Amygdala (tissue), 56 donors: ENCODE measurements around the gene NFATC1.
A peak's percentile ranks its signal among the peaks of the same experiment; 100 is the strongest.

Experiments
- DNase-seq, 56 donors: peaks; one replicate each; lab custom pipeline; 2025; lab: John Stamatoyannopoulos, UW

Gene NFATC1

DNA sequence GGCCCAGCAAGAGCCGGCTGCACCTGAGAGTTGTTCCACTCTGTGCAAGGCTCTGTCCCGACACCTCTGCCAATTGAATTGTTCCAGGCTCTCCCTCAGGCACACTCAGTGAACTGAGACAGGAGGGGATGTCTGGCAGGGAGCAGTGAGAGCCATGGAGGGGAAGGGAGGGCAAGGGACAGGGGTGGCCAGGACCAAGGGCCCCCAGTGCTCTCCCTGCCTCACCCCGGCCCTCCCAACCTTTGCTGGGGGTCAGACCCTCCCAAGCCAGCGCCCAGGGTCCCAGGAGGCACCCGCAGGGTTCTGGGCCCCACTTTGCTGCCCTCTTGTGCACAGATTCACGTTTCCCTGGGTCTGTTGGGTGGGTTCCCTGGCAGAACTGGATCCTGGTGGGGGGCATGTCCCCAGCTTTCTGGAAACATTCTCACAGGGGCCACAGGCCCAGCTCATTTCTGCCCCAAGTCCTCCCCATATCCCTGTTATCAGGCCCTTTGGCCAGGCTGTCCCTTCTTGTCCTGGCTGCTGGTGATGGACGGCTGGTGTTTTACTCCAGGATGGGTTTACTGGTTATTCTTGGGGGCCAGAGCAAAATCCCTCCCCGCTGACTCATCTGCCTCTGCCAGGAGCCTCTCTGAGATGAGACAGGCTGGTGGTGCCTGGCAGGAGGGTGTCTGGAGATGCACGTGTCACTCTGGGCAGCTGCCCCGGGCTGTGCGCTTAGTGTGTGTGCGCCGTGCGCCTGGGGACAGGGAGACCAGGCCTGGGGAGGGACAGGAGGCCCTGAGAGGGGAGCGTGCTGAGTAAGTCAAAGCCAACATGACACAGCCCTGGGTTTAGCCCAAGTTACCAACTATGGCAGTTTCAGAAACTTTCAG is 147.4 kb downstream of the NFATC1 start:
- peak in 26 of 56 donors; percentile 20 to 82 (median 48) for DNase-seq

- no peak for DNase-seq
Measured at GRCh38 chr18:79543861-79544385, 148.2 kb downstream of the NFATC1 start.

GRCh38 chr18:79544386-79544963 is 148.7 kb downstream of the NFATC1 start:
- no peak for DNase-seq

DNA sequence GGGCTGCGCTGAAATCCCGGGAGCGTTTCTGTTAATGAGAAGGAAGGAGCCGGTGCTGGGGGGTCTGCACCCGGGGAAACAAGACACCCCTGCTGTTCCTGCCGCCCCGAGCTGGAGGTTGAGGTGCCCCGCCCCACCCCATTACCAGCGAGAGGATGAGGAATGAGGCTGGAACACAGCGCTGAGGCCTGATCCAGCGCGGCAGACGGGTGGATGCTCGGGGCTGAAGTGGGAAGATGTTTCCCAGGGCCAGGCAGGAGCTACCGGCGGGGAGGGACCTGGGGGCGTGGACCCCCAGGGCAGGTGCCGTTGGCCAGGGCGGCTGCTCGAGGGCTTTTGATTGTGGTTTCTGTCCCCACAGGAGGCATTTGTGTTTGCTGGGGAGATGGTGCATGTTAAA is 149.5 kb downstream of the NFATC1 start:
- no peak for DNase-seq

GRCh38 chr18:79545736-79546171 is 150.0 kb downstream of the NFATC1 start:
- no peak for DNase-seq

DNA sequence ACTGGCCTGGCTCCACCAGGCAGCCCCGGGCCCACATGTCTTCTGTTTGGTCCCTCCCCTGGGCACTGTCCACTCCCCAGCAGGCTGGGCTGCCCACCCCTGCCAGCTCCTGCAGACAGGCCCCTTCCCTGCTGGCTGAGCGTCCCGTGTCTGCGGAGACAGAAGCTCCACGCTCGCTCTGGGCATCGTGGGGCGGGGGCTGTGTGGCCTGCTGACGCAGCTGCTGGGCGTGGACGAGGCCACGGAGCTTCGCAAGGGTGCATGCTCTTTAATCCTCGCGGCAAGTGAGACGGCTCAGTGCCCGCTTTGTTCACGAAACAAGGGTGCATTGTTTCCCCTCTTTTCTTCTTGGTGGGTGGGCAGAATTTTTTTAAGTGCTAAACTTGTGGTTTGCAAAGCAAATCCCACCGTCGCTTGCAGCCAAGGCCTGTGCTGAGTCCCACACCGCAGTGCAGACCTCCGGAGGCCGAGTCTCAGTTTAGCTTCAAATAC is 151.1 kb downstream of the NFATC1 start:
- peak in 14 of 56 donors; percentile 19 to 75 (median 35) for DNase-seq

DNA sequence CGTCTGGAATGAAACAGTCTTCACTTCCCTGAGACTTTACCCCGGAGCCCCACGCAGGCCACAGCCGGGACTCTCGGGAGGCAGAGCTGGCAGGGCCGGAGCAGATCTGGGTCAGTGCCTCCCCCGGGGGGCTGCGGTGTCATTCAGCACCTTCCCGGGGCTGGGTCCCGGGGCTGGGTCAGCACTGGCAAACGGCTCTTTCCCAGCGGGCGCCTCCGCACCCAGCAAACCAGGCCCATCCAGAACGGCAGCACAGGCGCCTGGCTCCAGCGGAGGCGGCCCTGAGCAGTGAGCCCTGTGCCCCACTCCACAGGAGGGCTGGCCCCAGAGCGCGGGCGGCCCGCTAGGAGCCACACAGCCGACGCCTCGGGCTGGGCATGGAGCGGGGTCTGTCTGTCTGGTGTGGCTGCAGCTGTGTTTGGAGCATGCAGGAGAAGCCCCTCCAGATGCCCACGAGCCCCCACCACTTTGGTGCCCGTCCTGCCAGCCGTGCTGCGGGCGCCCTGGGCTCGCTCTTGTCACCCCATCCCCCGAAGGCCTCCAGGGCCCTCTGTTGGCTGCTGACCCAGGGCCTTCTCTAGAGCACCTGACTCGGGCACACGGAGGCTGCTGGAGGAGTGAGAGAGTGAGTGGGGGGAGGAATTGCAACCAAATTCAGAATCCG is 151.8 kb downstream of the NFATC1 start:
- peak in 5 of 56 donors; percentile 9 to 50 (median 44) for DNase-seq

GRCh38 chr18:79548077-79548450 is 152.3 kb downstream of the NFATC1 start:
- DNase-seq, result no peak

DNA sequence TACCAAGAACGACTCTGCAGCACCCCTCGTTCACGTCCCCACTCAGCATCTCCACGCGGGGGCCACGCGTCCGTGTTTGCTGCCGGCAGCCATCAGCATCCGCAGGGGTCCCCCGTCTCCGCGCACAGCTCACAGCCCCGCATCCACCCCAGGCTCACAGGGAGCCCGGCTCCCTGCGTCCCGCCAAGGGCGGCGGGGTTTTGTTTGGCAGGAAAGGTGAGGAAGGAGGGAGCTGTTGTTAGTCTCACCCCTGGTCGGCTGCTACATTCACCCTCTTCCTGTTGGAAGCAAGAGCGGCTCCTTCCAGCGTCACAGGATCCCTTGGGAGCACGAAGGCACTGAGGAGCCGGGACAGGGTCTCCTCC is 152.9 kb downstream of the NFATC1 start:
- no peak for DNase-seq

- DNase-seq, result no peak
Measured at GRCh38 chr18:79548986-79549637, 153.4 kb downstream of the NFATC1 start.

DNA sequence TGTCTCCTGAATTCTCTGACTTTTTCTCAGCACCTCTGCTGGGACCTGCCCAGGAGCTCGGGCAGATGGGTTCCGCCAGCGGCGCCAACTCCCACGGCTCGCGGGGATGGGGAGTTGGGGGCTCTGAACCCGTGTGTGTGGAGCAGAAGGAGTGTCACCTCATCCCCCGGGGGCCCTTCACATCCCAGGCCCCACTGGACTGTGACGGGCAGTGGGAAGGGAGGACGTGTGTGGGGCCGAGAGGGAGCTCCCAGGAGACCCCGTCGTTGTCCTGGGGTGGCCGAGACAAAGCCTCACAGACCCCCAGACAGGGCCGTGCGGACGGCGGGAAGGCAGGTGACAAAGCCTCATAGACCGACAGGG is 153.9 kb downstream of the NFATC1 start:
- no peak for DNase-seq

DNA sequence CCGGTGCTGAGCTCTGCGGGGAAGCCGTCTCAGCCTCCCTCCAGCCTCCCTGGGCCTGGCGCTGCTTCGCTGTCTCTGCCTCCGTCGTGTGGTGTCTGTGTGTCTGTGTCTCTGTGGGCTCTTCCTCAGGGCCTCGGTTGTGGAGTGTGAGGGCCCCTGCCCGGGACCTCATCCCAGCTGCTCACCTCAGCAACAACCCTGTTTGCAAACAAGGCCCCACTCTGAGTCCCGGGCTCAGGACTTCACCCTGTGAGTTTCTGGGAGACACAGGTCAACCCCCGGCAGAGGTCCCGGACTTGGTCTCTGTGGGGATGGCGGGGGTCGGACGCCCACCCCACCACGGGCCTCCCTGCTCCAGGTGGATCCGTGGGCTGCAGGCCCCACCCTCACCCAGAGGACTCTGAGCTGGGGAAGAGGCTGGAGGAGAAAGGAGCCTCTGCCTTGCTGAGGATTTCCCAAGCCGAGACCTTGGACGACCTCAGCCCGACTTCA is 156.5 kb downstream of the NFATC1 start:
- no peak for DNase-seq

DNA sequence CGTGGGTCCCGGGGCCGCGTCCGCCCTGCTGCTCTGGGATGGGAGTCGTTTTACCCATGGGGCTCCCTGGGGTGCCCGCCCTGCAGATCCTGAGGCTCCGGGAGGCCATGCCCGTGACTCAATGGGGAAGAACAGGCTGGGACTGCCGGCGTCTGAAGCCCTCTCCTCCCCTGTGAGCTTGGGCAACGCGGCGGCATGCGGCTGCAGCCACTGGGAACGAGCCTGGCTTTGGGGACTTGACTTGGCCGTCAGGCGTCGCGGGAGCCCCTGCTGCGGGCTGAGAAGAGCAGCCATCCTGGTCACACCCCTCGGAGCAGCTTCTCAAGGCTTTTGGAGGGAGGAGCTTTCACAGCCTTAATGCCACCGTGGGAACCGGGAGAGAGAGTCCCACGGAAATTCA is 157.0 kb downstream of the NFATC1 start:
- DNase-seq, result no peak

DNA sequence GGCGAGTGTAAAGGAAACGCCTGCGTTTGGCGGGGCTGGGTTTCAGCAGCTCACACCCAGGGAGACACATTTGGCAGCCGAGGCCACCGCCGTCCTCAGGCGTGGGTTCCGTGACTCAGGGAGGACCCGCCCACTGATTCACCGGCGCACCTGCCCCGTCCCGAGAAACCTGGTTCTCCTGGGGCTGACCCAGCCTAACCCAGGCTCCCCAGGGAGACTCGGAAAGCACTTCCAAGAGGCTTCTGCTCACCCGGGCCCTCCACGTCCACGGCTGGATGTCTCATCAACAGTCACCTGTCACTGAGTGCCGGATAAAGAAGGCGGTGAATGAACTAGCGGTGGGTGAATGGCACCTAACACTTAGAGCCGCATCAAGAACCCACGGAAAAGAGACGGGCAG is 157.4 kb downstream of the NFATC1 start:
- no peak for DNase-seq

GRCh38 chr18:79553696-79554095 is 158.0 kb downstream of the NFATC1 start:
- DNase-seq, result no peak

DNA sequence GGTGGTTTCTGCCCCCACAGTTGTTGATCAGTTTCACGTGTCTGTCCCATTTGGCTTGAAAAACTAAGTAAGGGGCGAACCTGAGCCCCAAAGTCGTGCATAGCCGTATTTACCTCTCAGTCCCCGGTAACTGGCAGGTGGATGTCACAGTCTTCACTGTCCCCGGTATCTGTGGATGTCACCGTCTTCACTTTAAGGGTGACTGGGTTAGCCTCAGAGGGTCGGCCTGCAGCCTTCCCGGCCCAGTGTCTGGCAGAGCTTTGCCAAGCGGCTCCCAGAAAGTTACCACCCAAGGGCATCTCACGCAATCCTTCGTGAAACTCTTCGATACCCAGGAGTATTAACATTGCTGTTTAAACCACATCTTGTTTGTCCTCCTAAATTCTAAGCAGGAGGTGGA is 158.6 kb downstream of the NFATC1 start:
- DNase-seq, result no peak

DNA sequence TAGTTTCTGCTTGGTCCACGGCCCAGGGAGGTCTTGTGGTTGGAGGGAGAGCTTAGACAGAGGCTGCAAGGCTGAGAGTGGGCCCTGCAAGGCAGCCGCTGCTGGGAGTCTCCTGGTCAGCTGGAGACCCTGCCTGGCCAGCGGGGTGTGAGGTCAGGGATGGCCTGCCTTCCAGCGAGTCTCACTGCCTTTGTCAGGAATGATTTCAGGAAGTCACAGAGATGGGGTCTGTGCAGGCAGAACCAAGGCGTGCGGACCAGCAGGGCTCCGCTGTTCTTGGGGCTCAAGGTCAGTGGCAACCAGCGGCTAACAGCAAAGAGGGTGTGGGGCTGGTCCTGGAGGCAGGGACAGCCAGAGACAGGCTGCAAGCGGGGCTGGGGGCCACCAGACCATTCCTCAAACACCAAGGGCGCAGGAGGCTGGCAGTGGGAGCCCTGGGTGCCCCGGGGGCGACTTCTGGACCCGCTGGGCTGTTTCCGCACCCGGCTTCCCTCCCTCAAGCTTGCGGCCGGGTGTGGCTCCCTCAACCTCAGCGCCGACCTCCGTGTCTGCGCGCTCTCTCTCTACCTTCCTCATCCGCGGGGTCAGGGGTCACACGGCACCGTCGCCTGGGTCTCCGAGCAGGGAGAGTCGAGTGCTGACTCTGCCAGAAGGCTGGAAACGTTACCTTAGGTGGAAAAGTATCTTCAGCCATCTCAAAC is 159.4 kb downstream of the NFATC1 start:
- DNase-seq, result no peak

DNA sequence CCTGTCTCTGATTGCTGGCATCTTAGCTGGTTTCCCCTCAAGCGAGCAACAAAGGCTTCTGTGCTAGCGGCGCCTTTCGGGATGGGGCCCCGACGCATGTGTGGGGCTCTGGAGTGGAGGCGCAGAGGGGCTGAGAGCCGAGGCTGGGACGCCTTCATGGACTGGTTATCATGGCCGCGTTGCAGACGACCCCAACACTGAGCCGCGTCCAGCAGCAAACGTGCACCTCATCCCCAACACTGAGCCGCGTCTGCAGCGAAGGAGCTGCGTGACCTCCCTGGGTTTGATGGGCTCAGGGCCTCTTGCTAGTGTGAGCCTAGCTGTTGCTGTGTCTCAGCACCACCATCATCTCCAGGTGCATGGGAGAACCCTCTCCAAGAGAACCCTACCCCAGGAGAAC is 160.2 kb downstream of the NFATC1 start:
- no peak for DNase-seq

- no peak for DNase-seq
Measured at GRCh38 chr18:79556829-79557585, 161.3 kb downstream of the NFATC1 start.
